Stimulated activated CD4-positive, alpha-beta T cell treated with anti-CD3 and anti-CD28 coated beads, Interleukin-12 subunit alpha, Interleukin-12 subunit beta, amount 100 ng/mL, for 48 hours (primary cell): Measurements from ENCODE around the gene KRT3.
"Not testable (repeated sequence)": the region's sequence is repeated elsewhere in the genome, so short reads cannot be mapped to it uniquely, and the experiment has no call there.

Experiments
- DNase-seq, 3 donors: peaks; one replicate each; pipeline ENCODE4 v3.0.0-alpha.2; 2020; ENCODE audit warnings: low read depth in 2 of 3, low spot score in 1 of 3

KRT3 gene

GRCh38 chr12:52763036-52763659 is 32.8 kb downstream of the KRT3 start:
- no peak for DNase-seq

- no peak for DNase-seq
Measured at GRCh38 chr12:52761802-52762201, 34.1 kb downstream of the KRT3 start.

GRCh38 chr12:52761218-52761617 is 34.7 kb downstream of the KRT3 start:
- DNase-seq: not testable (repeated sequence)

DNA sequence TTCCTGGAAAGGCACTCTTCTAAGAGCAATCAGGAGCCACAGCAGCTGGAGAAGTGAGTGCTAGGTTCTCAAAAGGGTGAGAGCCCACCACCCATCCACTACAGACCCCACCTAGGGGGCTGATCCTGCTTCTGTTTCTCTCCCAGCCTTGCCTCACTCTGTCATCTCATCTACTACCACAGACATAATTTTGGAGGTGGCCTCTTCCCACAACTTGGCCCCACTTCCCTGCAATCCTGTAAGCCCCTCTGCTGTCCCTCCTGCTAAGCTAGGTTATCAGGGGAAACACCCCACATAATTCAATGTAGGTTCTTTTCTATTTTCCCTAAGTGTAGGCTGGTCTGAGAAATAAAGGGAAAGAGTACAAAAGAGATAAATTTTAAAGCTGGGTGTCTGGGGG is 35.3 kb downstream of the KRT3 start:
- no peak for DNase-seq

GRCh38 chr12:52759695-52760094 is 36.2 kb downstream of the KRT3 start:
- no peak for DNase-seq

GRCh38 chr12:52759218-52759617 is 36.7 kb downstream of the KRT3 start:
- no peak for DNase-seq

- DNase-seq: no peak
Measured at GRCh38 chr12:52757449-52758176, 38.3 kb downstream of the KRT3 start.

DNA sequence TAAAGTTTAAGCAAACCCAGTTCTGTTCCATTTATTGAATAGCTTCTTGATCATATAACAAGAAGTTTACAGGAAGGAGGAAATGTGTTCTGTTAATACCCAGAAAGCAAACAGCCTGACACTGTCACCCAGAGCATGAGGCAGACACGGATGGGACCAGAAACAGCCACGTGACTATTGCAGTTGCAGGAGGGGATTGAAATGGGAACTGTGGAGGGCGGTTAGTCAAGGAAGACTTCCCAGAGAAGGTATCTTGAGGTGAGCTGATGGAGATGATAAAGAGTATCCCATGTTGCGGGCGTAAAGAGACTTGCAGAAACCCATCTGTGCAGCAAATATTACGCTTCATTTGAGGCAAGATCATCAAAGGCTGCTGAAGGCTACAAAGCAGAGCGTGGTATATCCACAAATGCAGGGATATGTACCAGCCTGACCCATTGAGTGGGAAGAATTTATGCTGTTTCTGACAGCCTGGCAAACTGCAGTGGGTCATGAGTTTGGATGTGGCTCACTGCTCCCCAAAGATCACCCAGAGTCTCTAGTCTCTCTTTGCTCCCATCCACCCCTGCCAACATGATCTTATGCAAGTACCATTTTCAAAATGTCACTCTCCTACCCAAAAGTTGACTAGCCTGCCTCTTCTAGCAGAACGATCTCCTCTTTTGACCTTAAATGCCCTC is 39.5 kb downstream of the KRT3 start:
- DNase-seq: no peak

GRCh38 chr12:52755533-52755932 is 40.4 kb downstream of the KRT3 start:
- DNase-seq: no peak

GRCh38 chr12:52754135-52754534 is 41.8 kb downstream of the KRT3 start:
- DNase-seq: no peak

DNA sequence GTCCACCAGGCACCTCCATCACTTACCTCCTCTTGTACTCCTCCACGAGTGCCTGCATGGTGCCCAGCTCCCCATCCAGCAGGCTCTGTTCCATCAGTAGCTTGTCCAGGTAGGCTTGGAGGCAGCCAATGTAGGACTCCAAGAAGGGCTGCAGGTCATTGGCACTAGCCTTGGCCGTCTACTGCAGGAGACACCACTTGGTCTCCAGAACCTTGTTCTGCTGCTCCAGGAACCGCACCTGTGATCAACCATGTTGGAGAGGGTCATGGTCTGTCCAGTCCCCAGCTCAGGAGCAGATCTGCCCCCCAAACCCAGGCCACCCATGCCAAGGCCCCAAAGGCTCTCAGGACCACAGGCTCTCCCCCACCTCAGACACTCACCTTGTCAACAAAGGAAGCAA is 42.6 kb downstream of the KRT3 start:
- no peak for DNase-seq

GRCh38 chr12:52752516-52752915 is 43.4 kb downstream of the KRT3 start:
- no peak for DNase-seq

DNA sequence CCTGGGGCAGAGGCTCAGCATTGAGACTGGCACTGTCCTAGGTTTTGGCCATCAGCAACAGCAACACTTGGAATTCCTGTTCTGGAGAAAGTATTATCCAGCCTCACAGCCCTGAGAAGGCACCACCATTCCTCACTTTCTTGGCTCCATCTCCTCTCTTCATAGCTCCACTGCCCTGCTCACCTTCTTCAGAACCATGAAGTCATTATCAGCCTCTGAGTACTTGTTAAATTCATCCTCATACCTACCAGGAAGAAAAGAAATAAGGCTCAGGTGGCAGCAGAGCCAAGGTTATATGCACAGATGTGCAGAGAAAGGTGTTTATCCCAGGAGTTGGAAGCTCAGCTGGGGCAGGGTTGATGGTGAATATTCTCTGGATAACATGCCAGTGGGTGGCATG is 44.1 kb downstream of the KRT3 start:
- DNase-seq: no peak

DNA sequence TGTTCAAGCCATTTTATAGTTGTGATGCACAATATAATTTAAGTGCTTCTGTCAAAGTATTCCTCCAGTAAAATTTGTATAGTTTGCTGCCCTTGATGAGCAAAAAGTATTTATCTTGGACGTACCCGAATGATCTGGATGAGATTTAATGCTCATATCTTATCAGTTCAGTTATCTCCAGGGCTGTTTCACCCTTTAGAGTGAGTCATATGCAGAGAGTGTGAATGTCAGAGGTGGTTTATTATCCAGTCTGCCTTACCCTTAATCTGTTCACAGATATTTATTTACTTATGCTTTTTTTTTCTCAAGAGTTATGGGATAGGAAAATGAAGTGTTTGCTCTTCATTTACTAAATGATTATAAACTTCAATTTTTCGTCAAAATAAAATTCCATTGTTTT is 45.4 kb downstream of the KRT3 start:
- DNase-seq: not testable (repeated sequence)

DNA sequence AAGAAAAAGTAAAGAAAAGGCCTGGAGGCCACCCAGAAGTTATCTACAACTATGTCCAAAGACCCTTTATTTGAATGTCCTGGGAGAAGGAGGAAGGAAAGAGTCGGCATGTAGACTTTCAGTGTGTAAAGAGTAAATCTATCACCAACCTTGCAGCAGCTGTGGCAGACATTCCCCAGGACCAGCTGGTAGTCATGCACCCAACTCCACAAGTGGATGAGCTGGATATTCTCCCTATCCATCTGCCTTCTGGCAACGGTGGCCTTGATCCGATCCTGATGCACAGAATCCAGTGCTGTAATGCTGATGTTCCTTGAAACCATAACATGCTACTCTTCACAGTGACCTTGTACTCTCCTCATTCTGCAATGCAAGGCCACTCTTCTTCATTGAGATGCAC is 46.1 kb downstream of the KRT3 start:
- no peak for DNase-seq

DNA sequence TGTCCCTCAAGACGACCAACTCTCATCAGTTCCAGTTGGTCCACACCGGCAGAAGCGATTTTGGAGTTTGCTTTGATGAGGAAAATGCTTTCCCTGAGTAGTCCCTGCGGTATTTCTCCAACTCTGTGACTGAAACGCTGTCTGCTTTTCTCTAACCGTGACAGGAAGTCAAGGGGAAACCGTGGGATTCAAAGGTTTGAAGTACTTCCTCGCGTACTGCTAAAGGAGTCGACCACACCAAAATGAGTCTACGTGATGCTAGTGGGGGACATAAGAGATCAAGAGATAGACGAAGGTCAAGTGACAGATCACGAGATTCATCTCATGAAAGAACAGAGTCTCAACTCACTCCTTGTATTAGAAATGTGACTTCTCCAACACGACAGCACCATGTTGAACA is 47.3 kb downstream of the KRT3 start:
- DNase-seq: no peak

DNA sequence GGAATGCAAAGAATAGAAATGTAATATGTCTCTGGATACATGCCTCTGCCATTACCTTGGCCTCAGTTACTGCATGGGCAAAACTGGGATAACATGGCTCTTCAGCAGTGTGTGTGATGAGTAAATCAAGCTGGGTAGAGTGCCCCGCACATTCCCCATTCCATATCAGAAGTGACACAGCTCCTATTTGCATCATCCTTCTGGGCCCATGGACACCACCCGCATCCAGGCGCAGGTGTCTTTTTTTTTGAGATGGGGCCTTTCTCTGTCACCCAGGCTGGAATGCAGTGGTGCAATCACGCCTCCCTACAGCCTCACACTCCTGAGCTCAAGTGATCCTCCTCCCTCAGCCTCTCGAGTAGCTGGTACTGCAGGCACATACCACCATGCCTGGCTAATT is 50.4 kb downstream of the KRT3 start:
- no peak for DNase-seq

- no peak for DNase-seq
Measured at GRCh38 chr12:52744493-52745156, 51.3 kb downstream of the KRT3 start.

- DNase-seq: no peak
Measured at GRCh38 chr12:52742822-52743457, 53.0 kb downstream of the KRT3 start.

DNA sequence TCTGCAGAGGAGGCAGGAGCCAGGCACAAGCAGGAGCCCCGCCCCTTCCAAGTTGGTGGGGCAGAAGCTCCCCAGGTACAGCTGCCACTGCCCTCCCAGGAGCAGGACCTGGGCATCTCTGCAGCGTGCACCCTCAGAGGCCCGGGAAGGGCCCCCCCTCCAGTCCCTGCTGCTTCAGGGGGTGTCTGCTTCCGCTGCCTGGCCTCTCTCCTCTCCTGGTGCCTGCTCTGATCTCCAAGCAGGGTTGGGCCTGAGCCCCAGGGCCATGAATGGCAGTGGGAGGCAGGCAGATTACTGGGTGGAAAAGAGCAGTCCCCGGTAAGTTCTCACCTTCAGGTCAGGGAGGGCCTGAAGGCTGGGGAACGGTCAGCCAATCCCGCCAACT is 53.7 kb downstream of the KRT3 start:
- DNase-seq: no peak

DNA sequence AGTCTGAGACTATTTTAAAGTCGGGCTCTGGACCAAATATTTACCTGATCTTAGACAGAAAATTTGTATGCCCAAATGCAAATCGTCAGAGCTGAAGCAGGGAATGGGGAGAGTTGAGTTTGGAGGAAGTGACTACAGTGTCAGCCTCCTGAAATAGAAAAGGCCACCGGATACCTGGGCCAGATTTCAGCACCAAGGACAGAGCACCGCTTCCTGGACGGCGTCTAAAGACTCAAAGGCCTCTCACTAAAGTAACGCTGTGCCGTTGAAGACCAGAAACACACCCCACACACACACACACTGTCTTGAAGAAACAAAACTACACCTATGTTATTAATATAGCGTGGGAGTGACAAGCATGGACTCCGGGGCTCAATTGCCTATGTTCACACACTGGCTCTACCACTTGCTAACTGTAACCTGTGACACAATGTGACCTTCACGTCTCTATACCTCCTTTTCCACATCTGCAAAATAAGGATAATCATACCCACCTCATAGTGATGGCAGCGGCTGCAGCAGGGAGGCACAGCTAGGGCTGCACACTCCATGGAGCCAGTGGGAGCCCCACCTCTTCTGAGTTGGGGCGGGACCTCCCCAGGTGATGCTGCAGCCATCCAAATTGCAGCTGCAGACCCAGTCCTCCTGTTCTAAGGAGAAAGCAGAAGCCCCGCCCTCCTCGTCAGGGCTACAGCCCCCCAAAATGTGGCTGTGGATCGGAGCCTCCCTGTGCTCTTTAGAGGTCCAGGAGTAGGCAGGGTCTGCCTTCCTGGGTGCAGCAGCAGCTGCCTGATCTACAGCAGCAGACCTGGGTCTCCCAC is 54.3 kb downstream of the KRT3 start:
- DNase-seq: peak; percentile 20 to 55 (median 42)
